GM12864 (cell line): Measurements from ENCODE around the gene SLC41A3.
"Not testable (repeated sequence)": the region's sequence is repeated elsewhere in the genome, so short reads cannot be mapped to it uniquely, and the experiment has no call there.

Experiments used
- DNase-seq: peaks from one replicate; pipeline ENCODE4 v3.0.0-alpha.2; 2011; ENCODE audit warnings: low read depth
- H3K4me3 ChIP-seq: 2 replicates; pipeline ENCODE4 v1.5.1; 2011; ENCODE audit warnings: mild to moderate bottlenecking, low read depth, low read length, control low read depth
- CTCF ChIP-seq: IDR thresholded peaks from 2 replicates; pipeline ENCODE4 v1.5.1; 2011; ENCODE audit warnings: low read depth, mild to moderate bottlenecking, moderate library complexity, low read length, control low read depth, inconsistent platforms; ENCODE audit errors: missing control alignments

The SLC41A3 gene

GRCh38 chr3:125971997-125972944 is 111.7 kb downstream of the SLC41A3 start:
- TF ChIP-seq CTCF, result peak; percentile 63
- H3K4me3 ChIP-seq, DNase-seq: not testable (repeated sequence)

GRCh38 chr3:125968701-125969592 is 115.0 kb downstream of the SLC41A3 start, which contains the start of gene ROPN1B:
Gene ROPN1B, plus strand, starts transcription at chr3:125969178. Its CDS starts 2,877 bp downstream, at chr3:125972055.
- H3K4me3 ChIP-seq, DNase-seq: not testable (repeated sequence)

- not testable (repeated sequence) for H3K4me3 ChIP-seq, DNase-seq
Observed at GRCh38 chr3:125968121-125968520, 115.8 kb downstream of the SLC41A3 start.

GRCh38 chr3:125967156-125967555 is 116.8 kb downstream of the SLC41A3 start:
- H3K4me3 ChIP-seq, result no peak overlapping the region
- TF ChIP-seq CTCF, result no peak
- DNase-seq, result no peak

- no peak for DNase-seq
- H3K4me3 ChIP-seq, result no peak overlapping the region
- TF ChIP-seq CTCF, result no peak
Observed at GRCh38 chr3:125965505-125965904, 118.4 kb downstream of the SLC41A3 start.

- not testable (repeated sequence) for H3K4me3 ChIP-seq, DNase-seq
Observed at GRCh38 chr3:125963834-125964233, 120.1 kb downstream of the SLC41A3 start.

- H3K4me3 ChIP-seq, result no peak overlapping the region
- no peak for TF ChIP-seq CTCF
- DNase-seq, result no peak
Observed at GRCh38 chr3:125961289-125961589, 122.7 kb downstream of the SLC41A3 start.

- no peak overlapping the region for H3K4me3 ChIP-seq
- no peak for DNase-seq
- no peak for TF ChIP-seq CTCF
Observed at GRCh38 chr3:125960456-125961288, 123.3 kb downstream of the SLC41A3 start.
